Stimulated activated naive CD4-positive, alpha-beta T cell treated with Interleukin-2 at 50 U/mL for 16 hours (primary cell): ENCODE data around the gene USP47.

Source experiments
- DNase-seq: peaks from one replicate; lab custom pipeline; 2025; lab: John Stamatoyannopoulos, UW

USP47 gene

DNA sequence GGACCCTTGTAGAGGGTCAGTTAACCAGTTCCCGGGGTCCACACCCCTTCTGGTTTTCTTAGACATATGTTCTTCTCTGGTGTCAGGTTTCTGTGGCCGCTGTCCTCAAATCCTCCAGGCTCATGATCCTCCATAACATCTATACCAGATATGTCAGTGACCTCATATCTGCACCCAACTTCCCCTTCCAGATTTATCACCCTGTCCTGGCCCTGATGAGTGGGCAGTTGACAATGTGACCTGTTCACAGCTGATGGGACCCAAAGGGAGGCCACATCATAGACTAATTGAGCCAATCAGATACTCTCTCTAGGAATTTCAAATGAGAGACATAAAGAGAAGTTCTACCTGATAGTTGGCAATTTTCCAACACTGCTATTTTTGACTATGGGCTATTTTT is 161.6 kb downstream of the USP47 start:
- DNase-seq = no peak

DNA sequence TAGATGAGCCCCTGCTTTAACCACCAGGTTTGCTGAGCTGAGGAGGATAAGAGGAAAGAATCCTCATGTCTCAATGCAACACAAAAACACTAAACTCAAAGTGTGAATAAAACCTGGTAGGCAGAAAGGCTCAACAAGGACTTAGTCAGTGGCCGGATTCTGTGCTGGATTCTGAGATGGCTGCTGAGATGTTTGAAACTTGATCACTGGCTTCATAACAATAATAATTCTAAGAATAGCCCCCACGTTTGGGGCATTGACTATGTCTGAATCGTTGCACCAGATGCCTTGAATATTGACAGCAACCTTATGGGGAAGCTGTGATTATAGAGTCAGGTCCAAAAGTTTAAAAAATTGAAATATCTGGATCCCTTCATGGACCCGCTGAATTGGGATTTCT is 162.0 kb downstream of the USP47 start:
- no peak for DNase-seq

DNA sequence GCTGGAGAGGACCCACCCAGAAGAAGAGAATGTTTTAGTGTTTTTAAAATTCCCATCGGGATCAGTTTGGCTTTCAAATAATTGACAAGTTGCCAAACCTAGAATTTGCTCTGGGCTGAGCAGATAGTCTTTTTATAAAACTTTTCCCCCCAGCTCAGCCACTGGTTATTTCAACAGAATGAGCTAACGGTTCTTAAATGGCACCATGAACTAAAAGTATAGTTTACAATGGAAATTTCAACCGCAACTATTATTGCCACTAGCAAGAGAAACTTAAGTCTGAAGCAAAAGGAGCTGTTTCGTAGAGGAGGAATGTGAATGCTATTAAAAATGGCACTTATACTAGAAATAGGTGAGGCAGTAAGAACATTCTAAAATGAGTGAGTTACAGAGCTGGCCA is 163.3 kb downstream of the USP47 start:
- DNase-seq = no peak

DNA sequence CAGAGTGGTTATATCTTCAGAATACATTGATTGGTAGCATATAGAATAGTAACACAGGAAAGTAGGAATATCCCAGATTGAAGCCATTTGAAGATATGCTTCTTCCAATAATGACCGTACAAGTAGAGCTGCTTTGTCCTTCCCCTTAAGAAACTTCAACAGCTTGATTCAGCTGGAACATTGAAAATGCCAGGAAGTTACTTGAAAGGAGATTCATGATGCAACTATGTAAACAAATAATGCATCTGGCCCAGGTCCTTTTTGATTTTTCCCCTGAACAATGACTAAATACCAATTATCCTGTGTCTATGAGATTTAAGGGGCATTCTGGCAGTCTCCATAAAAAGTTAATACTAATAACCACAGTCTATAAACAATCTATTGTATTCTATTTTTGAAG is 163.7 kb downstream of the USP47 start:
- DNase-seq = no peak

DNA sequence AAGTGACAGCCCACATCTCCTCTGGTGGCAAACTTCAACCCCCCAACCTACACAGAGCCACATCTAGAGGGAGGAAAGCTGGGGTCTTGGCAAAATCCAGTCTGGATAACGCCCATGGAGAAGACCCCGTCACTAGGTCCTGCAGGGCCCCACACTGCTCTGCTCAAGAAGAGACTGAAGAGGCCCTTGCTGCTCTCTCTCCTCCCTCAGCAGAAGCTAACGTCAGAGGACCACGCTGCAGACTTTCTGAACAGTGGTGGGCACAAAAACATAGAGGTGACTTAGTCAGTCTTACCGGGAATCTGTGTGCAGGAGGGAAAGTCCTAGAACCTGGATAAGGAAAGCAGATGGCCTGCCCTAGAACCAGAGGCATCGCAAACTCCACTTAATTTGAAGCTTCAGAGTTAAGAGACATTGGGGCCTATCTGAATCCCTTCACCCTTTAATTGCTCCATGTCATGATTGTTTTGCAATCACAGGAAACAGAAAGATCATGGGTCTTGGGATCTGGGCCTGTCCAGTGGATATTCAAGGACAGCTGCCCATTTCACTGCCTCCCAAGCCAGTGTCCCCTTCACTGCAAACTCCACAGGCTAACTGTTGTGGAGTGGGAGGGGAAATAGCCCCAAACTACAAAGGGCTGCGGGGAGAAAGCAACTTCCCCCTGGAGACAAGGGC is 164.9 kb downstream of the USP47 start:
- no peak for DNase-seq

DNA sequence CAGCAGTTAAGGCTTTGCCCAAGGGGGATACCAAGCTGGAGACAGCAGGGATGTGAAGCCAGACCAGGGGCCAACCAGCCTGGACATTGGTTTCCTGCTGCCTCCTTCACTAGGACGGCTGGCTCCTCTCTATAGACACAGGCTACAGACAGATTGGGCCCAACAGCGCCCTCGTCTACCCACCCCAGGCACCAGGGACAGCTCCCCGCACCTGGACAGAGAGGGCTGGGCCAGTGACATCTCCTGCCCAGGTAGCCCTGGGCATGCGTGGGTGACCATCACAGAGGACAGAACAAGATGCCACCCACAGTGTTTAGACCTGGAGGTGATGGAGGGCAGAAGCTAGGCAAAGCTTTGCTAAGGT is 165.4 kb downstream of the USP47 start:
- no peak for DNase-seq

DNA sequence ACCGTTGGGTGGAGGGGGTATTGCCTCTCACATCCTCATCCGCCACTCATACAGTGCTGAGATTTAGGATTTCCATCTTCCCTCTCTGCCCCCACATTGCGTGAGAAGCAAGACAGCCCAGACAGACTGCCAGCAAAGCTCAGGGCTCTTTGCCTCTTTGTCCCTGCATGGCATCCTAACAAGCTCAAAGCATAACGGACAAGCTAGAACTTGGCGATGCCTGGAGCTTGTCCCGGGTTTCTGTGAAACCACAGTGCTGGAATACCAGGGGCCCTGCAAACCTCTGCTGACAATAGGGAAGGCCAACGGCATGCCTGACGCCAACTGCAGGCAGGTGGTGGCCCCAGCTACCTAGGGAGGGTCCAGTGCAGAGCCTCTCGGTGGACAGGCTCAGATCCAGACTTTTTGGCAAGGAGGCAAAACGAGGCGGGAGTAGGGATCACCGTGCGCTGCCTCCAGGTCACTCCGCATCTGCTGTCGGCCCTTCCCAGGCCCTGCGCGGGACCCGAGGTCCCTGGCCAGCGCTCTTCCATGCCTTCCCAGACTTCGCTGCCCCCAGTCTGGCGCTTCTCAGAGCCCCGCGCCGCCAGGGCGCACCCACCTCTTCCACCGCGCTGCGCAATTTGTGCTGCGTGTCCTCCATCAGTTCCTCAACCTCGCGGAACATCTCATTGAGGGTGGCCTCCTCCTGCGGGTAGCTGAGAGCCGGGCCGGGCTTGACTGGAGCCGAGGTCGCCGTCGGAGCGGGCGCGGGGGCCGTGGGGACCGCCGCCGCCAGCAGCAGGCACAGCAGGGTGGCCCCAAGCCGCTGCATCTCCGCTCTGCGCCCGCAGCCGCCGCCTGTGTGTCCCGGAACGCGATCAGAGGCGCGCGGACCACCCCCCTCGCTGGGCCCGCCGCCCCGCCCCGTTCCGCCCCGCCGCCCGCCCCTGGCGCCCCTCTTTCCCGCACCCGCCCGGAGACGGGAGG is 166.3 kb downstream of the USP47 start, which contains the start of gene DKK3:
DKK3 (minus strand) TSS at position 858 of the 969 bp plus-strand sequence; CDS start at position 814, 44 bp downstream.
- DNase-seq = no peak
